Measurements from ENCODE around the gene RHOA.
"Not testable (repeated sequence)": the region's sequence is repeated elsewhere in the genome, so short reads cannot be mapped to it uniquely, and the experiment has no call there.

RHOA gene

GRCh38 chr3:49411535-49411967 lies 225 bp downstream of the RHOA start:
- peak; percentile 61 for DNase-seq (ENCODE audit: low spot score)

- DNase-seq (ENCODE audit: low spot score), result no peak
Measured at GRCh38 chr3:49410846-49411534, 786 bp downstream of the RHOA start.

- DNase-seq (ENCODE audit: low spot score), result no peak
Measured at GRCh38 chr3:49410066-49410845, 1.5 kb downstream of the RHOA start.

GRCh38 chr3:49406571-49407565 lies 4.9 kb downstream of the RHOA start:
- DNase-seq (ENCODE audit: low spot score), result no peak

- DNase-seq (ENCODE audit: low spot score), result not testable (repeated sequence)
Measured at GRCh38 chr3:49405570-49405969, 6.2 kb downstream of the RHOA start.

- DNase-seq (ENCODE audit: low spot score), result no peak
Measured at GRCh38 chr3:49403891-49404290, 7.9 kb downstream of the RHOA start.

GRCh38 chr3:49401766-49402165 lies 10.0 kb downstream of the RHOA start:
- DNase-seq (ENCODE audit: low spot score), result no peak

GRCh38 chr3:49399461-49399860 lies 12.3 kb downstream of the RHOA start:
- DNase-seq (ENCODE audit: low spot score), result no peak

GRCh38 chr3:49397470-49397869 lies 14.3 kb downstream of the RHOA start:
- DNase-seq (ENCODE audit: low spot score), result no peak

- not testable (repeated sequence) for DNase-seq (ENCODE audit: low spot score)
Measured at GRCh38 chr3:49391310-49391709, 20.5 kb downstream of the RHOA start.

GRCh38 chr3:49389297-49389696 lies 22.5 kb downstream of the RHOA start:
- DNase-seq (ENCODE audit: low spot score), result no peak

- peak; percentile 13 for DNase-seq (ENCODE audit: low spot score)
Measured at GRCh38 chr3:49388289-49388820, 23.4 kb downstream of the RHOA start.

GRCh38 chr3:49387721-49388120 lies 24.1 kb downstream of the RHOA start:
- DNase-seq (ENCODE audit: low spot score), result no peak

- no peak for DNase-seq (ENCODE audit: low spot score)
Measured at GRCh38 chr3:49386056-49386756, 25.6 kb downstream of the RHOA start.

- no peak for DNase-seq (ENCODE audit: low spot score)
Measured at GRCh38 chr3:49385617-49386016, 26.2 kb downstream of the RHOA start.

GRCh38 chr3:49383387-49383786 lies 28.4 kb downstream of the RHOA start:
- DNase-seq (ENCODE audit: low spot score), result no peak

- DNase-seq (ENCODE audit: low spot score), result peak; percentile 38
Measured at GRCh38 chr3:49378249-49378895, 33.4 kb downstream of the RHOA start.

GRCh38 chr3:49377483-49377882 lies 34.3 kb downstream of the RHOA start:
- no peak for DNase-seq (ENCODE audit: low spot score)

- DNase-seq (ENCODE audit: low spot score), result no peak
Measured at GRCh38 chr3:49371946-49372345, 39.8 kb downstream of the RHOA start.

GRCh38 chr3:49370585-49371290 lies 41.0 kb downstream of the RHOA start:
- no peak for DNase-seq (ENCODE audit: low spot score)

All from GM03348 (cell line).